ENCODE measurements around the gene MAP3K13. TPM values are rescaled to one million over a fixed set of nuclear protein-coding genes. Genes with fewer than 3 reads are reported as not detected.
A peak's percentile ranks its signal among the peaks of the same experiment; 100 is the strongest.

The MAP3K13 gene
- total RNA-seq, 4 donors from 2014 or later, result 15.1 to 30.2 (median 24.0) TPM

- DNase-seq, result no peak
- Histone ChIP-seq H3K36me3 (no peaks in the 10 kb centered on the region), H3K27ac (no peak overlapping the region), H3K4me3 (no peak overlapping the region), H3K27me3 (peaks cover 0 to 20% (median 0%) of the 10 kb centered on the region in 4 donors), H3K4me1 (no peaks in the 10 kb centered on the region), H3K9me3 (no peaks in the 10 kb centered on the region)
- WGBS, 2 donors, result 53 to 57% methylated on average over 5 of the region's 5 CpGs
- intact Hi-C loops (cut with DNase I), result no loop called here
- no peak for TF ChIP-seq POLR2A (IDR thresholded peaks at IDR 0.05)
- peak in 3 of 6 experiments; percentile 12 to 41 (median 14) for TF ChIP-seq CTCF (IDR thresholded peaks at IDR 0.05)
Measured at GRCh38 chr3:185519021-185519420, 156.1 kb downstream of the MAP3K13 start.

GRCh38 chr3:185521349-185522138, 158.6 kb downstream of the MAP3K13 start:
- no peaks in the 10 kb centered on the region for H3K36me3 ChIP-seq
- no peaks in the 10 kb centered on the region for H3K9me3 ChIP-seq
- DNase-seq, result no peak
- H3K27me3 ChIP-seq, result peaks cover 0 to 26% (median 0%) of the 10 kb centered on the region in 4 donors
- H3K4me3 ChIP-seq, result no peak overlapping the region
- intact Hi-C loops (cut with DNase I), result no loop called here
- WGBS, 2 donors, result 85 to 93% methylated on average over 7 of the region's 7 CpGs
- no peaks in the 10 kb centered on the region for H3K4me1 ChIP-seq
- no peak overlapping the region for H3K27ac ChIP-seq
- TF ChIP-seq CTCF (IDR thresholded peaks at IDR 0.05), result no peak
- no peak for TF ChIP-seq POLR2A (IDR thresholded peaks at IDR 0.05)

- no peak for DNase-seq
- Histone ChIP-seq H3K36me3 (no peaks in the 10 kb centered on the region), H3K4me3 (no peak overlapping the region), H3K27me3 (peaks cover 0 to 26% (median 0%) of the 10 kb centered on the region in 4 donors), H3K4me1 (peaks cover 0 to 13% (median 4%) of the 10 kb centered on the region in 3 donors), H3K27ac (no peak overlapping the region), H3K9me3 (no peaks in the 10 kb centered on the region)
- TF ChIP-seq CTCF (IDR thresholded peaks at IDR 0.05) (no peak), POLR2A (IDR thresholded peaks at IDR 0.05) (no peak)
- WGBS, 2 donors, result 92 to 100% methylated on average over 1 to 2 of the region's 2 CpGs
- intact Hi-C loops (cut with DNase I), result no loop called here
Measured at GRCh38 chr3:185526349-185526951, 163.5 kb downstream of the MAP3K13 start.

GRCh38 chr3:185527364-185527763, 164.4 kb downstream of the MAP3K13 start:
- no peak overlapping the region for H3K4me3 ChIP-seq
- H3K4me1 ChIP-seq, result peaks cover 0 to 13% (median 4%) of the 10 kb centered on the region in 3 donors
- TF ChIP-seq POLR2A (IDR thresholded peaks at IDR 0.05) (no peak), CTCF (IDR thresholded peaks at IDR 0.05) (peak in 1 of 6 experiments; percentile 6)
- no peaks in the 10 kb centered on the region for H3K9me3 ChIP-seq
- WGBS, 2 donors, result 57 to 66% methylated on average over 5 to 7 of the region's 9 CpGs
- H3K27ac ChIP-seq, result peak overlapping the region in 3 of 4 donors; percentile 54 to 77 (median 58)
- DNase-seq, result no peak
- H3K27me3 ChIP-seq, result peaks cover 0 to 19% (median 0%) of the 10 kb centered on the region in 4 donors
- intact Hi-C loops (cut with DNase I), result no loop called here
- no peaks in the 10 kb centered on the region for H3K36me3 ChIP-seq

GRCh38 chr3:185528532-185528931, 165.6 kb downstream of the MAP3K13 start:
- intact Hi-C loops (cut with DNase I), result no loop called here
- WGBS, 2 donors, result 55 to 84% methylated on average over 6 of the region's 6 CpGs
- H3K27me3 ChIP-seq, result peaks cover 0 to 17% (median 0%) of the 10 kb centered on the region in 4 donors
- TF ChIP-seq POLR2A (IDR thresholded peaks at IDR 0.05) (no peak), CTCF (IDR thresholded peaks at IDR 0.05) (no peak)
- no peaks in the 10 kb centered on the region for H3K36me3 ChIP-seq
- peaks cover 0 to 13% (median 4%) of the 10 kb centered on the region in 3 donors for H3K4me1 ChIP-seq
- no peak overlapping the region for H3K4me3 ChIP-seq
- peak overlapping the region in 3 of 4 donors; percentile 56 to 77 (median 58) for H3K27ac ChIP-seq
- H3K9me3 ChIP-seq, result no peaks in the 10 kb centered on the region
- no peak for DNase-seq

Measured in esophagus squamous epithelium (tissue), 5 donors.